B cell (primary cell): Measurements from ENCODE around the gene BDH1. TPM values are rescaled to one million over a fixed set of nuclear protein-coding genes. Genes with fewer than 3 reads are reported as not detected.

Experiments used
- ATAC-seq: fragments of 200-7000 bp; cut with Tn5 transposase; one replicate; pipeline ENCODE4 v1.10.0; 2021; ENCODE audit warnings: low read depth, mild to moderate bottlenecking, moderate number of reproducible peaks, moderate library complexity
- CTCF ChIA-PET: fragments of 350-600 bp; sonication (Branson Sonifier 250); formaldehyde crosslinking; loops from one replicate; lab custom pipeline; 2021; ENCODE audit warnings: antibody characterized with exemption, inconsistent platforms; lab: Charles Lee
- POLR2A ChIA-PET: fragments of 350-600 bp; sonication (Branson Sonifier 250); formaldehyde crosslinking; loops from one replicate; lab custom pipeline; 2021; ENCODE audit warnings: antibody characterized with exemption; lab: Charles Lee
- DNase-seq: peaks from one replicate; pipeline ENCODE4 v3.0.0; 2013
- H2AFZ ChIP-seq: 2 replicates; pipeline ENCODE4 v1.6.1; 2012; ENCODE audit warnings: mild to moderate bottlenecking, low read depth, low read length; ENCODE audit not compliant: insufficient read depth, poor library complexity, severe bottlenecking
- H3K27ac ChIP-seq, 2 donors: 1 replicate in 1 of 2; 2 replicates in 1 of 2; pipeline ENCODE4 v1.5.1; 2012 to 2013; ENCODE audit warnings: low read length in 2 of 2, mild to moderate bottlenecking in 2 of 2, moderate library complexity in 1 of 2
- H3K27me3 ChIP-seq, 4 experiments: fragments of 200-600 bp in 1 of 4; sonication (generic) in 1 of 4; replicated peaks in 1 of 4; 1 replicate in 2 of 4; 2 replicates in 2 of 4; pipeline versions ENCODE4 v1.6.1 to v1.7.0; 2013 to 2016; ENCODE audit warnings: low read length in 3 of 4, mild to moderate bottlenecking in 2 of 4, mixed read lengths in 1 of 4, moderate library complexity in 1 of 4; ENCODE audit not compliant: insufficient read depth in 4 of 4, control insufficient read depth in 3 of 4; ENCODE audit errors: control extremely low read depth in 1 of 4
- H3K36me3 ChIP-seq, 2 experiments: replicated peaks in 1 of 2; 1 replicate in 1 of 2; 2 replicates in 1 of 2; pipeline versions ENCODE4 v1.6.1 to v1.7.1; 2013; ENCODE audit warnings: low read length in 1 of 2; ENCODE audit not compliant: insufficient read depth in 2 of 2, control insufficient read depth in 1 of 2; ENCODE audit errors: control extremely low read depth in 1 of 2, extremely low read depth in 1 of 2
- H3K4me1 ChIP-seq, 2 donors: fragments of 200-600 bp in 1 of 2; sonication (generic) in 1 of 2; 1 replicate in 1 of 2; 2 replicates in 1 of 2; pipeline versions ENCODE4 v1.5.1 to v1.6.1; 2013 to 2017; ENCODE audit warnings: low read length in 2 of 2; ENCODE audit not compliant: control insufficient read depth in 2 of 2, insufficient read depth in 2 of 2
- H3K4me2 ChIP-seq: replicated peaks from 2 replicates; pipeline ENCODE3; 2012; ENCODE audit warnings: mild to moderate bottlenecking, low read depth, low read length; ENCODE audit not compliant: poor library complexity, severe bottlenecking
- H3K4me3 ChIP-seq, 5 experiments: fragments of 200-600 bp in 1 of 5; sonication (generic) in 1 of 5; 1 replicate in 3 of 5; 2 replicates in 2 of 5; pipeline versions ENCODE4 v1.5.1 to v1.7.0; 2011 to 2016; ENCODE audit warnings: low read length in 4 of 5, mild to moderate bottlenecking in 4 of 5, low read depth in 2 of 5, control low read depth in 1 of 5, moderate library complexity in 1 of 5; ENCODE audit not compliant: insufficient read depth in 1 of 5; ENCODE audit errors: control extremely low read depth in 1 of 5, extremely low read depth in 1 of 5
- H3K79me2 ChIP-seq: fragments of 200-600 bp; sonication (generic); one replicate; pipeline ENCODE4 v1.6.0; 2016; ENCODE audit warnings: low read length; ENCODE audit not compliant: control insufficient read depth, insufficient read depth
- H3K9ac ChIP-seq: fragments of 200-600 bp; sonication (generic); 2 replicates; pipeline ENCODE4 v1.6.1; 2017; ENCODE audit warnings: mild to moderate bottlenecking, low read length, moderate library complexity
- H3K9me3 ChIP-seq, 3 donors: one replicate each; pipeline versions ENCODE4 v1.6.1 to v1.7.1; 2013; ENCODE audit warnings: low read length in 2 of 3; ENCODE audit not compliant: control insufficient read depth in 2 of 3, insufficient read depth in 1 of 3; ENCODE audit errors: control extremely low read depth in 1 of 3
- H4K20me1 ChIP-seq: 2 replicates; pipeline ENCODE4 v1.6.0; 2012; ENCODE audit warnings: mild to moderate bottlenecking, low read length; ENCODE audit not compliant: insufficient read depth, control insufficient read depth, poor library complexity, severe bottlenecking
- H3K27ac Mint-ChIP-seq: one replicate; pipeline ENCODE4 v1.8.0; 2021; ENCODE audit warnings: mixed read lengths
- H3K27me3 Mint-ChIP-seq: one replicate; pipeline ENCODE4 v1.8.0; 2021; ENCODE audit warnings: mixed read lengths
- H3K4me1 Mint-ChIP-seq: one replicate; pipeline ENCODE4 v1.8.0; 2021; ENCODE audit warnings: mixed read lengths
- H3K4me3 Mint-ChIP-seq: one replicate; pipeline ENCODE4 v1.8.0; 2021; ENCODE audit warnings: mixed read lengths
- H3K9me3 Mint-ChIP-seq: one replicate; pipeline ENCODE4 v1.8.0; 2022; ENCODE audit warnings: mixed read lengths; ENCODE audit not compliant: insufficient read depth
- CTCF ChIP-seq: fragments of 200-600 bp; IDR thresholded peaks from one replicate; pipeline ENCODE4 v1.8.0; 2022; ENCODE audit warnings: antibody characterized with exemption, mild to moderate bottlenecking
- EZH2 ChIP-seq: IDR thresholded peaks from 2 replicates; pipeline ENCODE4 v1.6.1; 2012; ENCODE audit warnings: borderline replicate concordance, low read depth, mild to moderate bottlenecking, moderate library complexity, low read length; ENCODE audit not compliant: insufficient read depth, poor library complexity, severe bottlenecking
- WGBS: methylation state at CpG from one replicate; pipeline ENCODE4 v1.1.5; 2013; ENCODE audit warnings: missing lambda C conversion rate; ENCODE audit not compliant: insufficient coverage; 5-methylcytosine and 5-hydroxymethylcytosine counted together
- intact Hi-C: fragments of 100-400 bp; cut with micrococcal nuclease; formaldehyde crosslinking; loops from one replicate; pipeline ENCODE4 v1.10.0; 2022
- polyA plus RNA-seq: library from polyadenylated mRNA; depleted of rRNA; stranded (reverse); fragments of >200 nt; gene quantifications from 2 replicates; pipeline ENCODE4 v1.2.3, GENCODE V29; 2012
- total RNA-seq, 2 donors: library from RNA; stranded (reverse); fragments of 120-200 nt in 1 of 2; gene quantifications; 1 replicate in 1 of 2; 2 replicates in 1 of 2; pipeline versions ENCODE4 v1.2.3 to v1.2.4, GENCODE V29; 2013 to 2022

The BDH1 gene
- total and polyA plus RNA-seq, 2 donors (not counting 1 experiment from before 2014, with no cell fraction given) = 21.1 to 59.3 TPM

DNA sequence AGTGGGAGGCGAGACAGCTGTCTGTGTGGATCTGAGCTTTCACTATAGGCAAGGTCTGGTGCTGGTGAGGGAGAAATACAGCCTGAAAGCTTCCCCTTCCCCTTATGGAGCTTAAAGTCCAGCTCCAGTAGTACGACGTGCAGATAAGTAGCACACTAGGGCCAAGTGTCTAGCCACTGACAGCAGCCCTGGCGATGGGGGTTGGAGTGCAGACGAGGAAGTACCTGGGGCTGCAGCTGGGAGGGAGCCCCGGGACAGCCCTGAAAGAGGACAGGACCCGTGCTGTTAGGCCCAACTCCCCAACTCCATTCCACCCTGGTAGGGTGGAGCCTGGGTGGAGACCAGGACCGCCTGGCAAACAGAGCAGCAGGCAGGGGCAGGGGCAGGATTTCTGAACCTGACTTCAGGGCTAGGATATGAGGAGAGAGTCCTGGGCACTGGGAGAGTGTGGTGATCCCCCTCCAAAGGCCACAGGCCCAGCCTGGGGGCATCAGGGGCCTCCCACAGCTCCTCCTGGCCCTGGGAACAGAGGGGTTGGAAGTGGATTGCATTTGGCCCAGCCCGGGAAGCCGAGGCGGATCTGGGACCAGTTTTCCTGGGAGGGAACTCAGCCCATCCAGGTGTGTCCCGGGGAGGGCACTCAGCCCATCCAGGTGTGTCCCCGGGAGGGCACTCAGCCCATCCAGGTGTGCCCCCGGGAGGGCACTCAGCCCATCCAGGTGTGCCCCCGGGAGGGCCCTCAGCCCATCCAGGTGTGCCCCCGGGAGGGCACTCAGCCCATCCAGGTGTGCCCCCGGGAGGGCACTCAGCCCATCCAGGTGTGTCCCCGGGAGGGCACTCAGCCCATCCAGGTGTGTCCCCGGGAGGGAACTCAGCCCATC, 42.8 kb downstream of the BDH1 start:
- DNase-seq (no peak), ATAC-seq (no peak)
- H3K36me3 ChIP-seq = peaks cover 0 to 13% of the 10 kb centered on the region in 2 experiments
- H4K20me1 ChIP-seq = no peaks in the 10 kb centered on the region
- intact Hi-C loops = no loop called here
- Mint-ChIP-seq H3K27ac (no peak overlapping the region), H3K27me3 (no peaks in the 10 kb centered on the region), H3K9me3 (no peaks in the 10 kb centered on the region), H3K4me1 (peaks cover 11% of the 10 kb centered on the region), H3K4me3 (no peak overlapping the region)
- peaks cover 0 to 14% (median 0%) of the 10 kb centered on the region in 3 donors for H3K9me3 ChIP-seq
- H2AFZ ChIP-seq = no peak overlapping the region
- CTCF ChIA-PET = interaction anchor here (1.5 to 6.5 kb wide), 3 partner anchors 12 to 256 kb away, joined by 5 to 49 read pairs (median 9); no protein-coding TSS in a partner anchor
- H3K4me1 ChIP-seq = peaks cover 11 to 19% of the 10 kb centered on the region in 2 donors
- H3K4me2 ChIP-seq = no peak overlapping the region
- POLR2A ChIA-PET = no interaction called here
- H3K27ac ChIP-seq = no peak overlapping the region
- no peaks in the 10 kb centered on the region for H3K79me2 ChIP-seq
- H3K9ac ChIP-seq = no peak overlapping the region
- peaks cover 0 to 6% (median 3%) of the 10 kb centered on the region in 4 experiments for H3K27me3 ChIP-seq
- TF ChIP-seq CTCF = no peak
- no peak for TF ChIP-seq EZH2
- 85% methylated on average over 11 of the region's 19 CpGs for WGBS
- no peak overlapping the region for H3K4me3 ChIP-seq
